T1000 (cell line): ENCODE measurements around the gene FBXW8.

Source experiments
- DNase-seq: peaks from one replicate; lab custom pipeline; 2025; ENCODE audit warnings: mixed read lengths; lab: John Stamatoyannopoulos, UW

Gene FBXW8

GRCh38 chr12:117058442-117059072 lies 147.8 kb downstream of the FBXW8 start:
- DNase-seq: no peak

DNA sequence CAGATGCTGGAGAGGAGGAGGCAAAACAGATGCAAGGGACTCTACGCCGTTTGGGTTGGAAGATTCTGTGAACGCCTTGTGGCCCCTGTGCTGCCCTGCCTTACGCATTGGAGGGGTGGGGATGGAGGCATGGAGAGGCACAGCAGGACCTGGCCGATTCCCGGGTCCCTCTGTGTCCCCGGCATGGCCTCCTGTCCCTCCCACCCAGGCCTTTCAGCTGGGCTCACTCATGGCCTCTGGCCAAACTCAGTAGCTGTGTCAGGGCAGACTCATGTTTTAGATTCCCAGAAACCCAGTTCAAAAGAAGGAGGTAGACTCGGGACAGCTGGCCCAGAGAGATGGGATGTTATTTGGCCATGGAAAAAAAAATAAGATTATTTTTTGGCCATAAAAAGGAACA lies 148.4 kb downstream of the FBXW8 start:
- no peak for DNase-seq

DNA sequence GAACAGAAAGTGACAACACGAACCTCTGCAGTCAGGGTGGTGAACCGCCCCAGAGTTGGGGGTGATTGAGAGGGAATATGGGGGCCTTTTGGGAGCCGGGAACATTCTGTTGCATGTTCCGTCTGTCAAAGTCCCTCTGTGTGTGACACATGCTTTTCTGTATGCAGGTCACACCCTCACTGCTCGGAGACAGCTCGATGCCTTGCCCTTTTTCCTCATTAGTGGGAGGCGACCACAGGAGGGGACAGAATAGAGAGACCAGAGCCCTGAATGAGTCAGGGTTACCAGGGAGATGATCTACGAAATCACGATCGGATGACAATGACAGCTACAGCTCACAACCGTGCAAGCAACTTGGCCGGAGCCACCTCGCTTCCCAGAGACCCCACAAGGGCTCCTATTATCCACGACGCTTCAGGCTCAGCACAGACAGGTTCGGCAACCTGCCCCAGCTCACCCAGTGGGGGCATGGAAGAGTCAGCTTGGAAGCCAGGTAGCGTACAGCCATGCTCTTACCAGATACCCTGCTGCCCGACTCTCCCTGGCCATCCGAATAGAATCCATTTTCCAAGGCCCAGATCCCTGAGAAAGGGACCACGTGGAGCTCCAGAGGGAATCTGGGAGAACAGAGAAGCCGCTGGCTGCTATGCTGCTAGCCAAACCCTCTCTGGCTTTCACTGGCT lies 149.6 kb downstream of the FBXW8 start:
- DNase-seq: no peak

DNA sequence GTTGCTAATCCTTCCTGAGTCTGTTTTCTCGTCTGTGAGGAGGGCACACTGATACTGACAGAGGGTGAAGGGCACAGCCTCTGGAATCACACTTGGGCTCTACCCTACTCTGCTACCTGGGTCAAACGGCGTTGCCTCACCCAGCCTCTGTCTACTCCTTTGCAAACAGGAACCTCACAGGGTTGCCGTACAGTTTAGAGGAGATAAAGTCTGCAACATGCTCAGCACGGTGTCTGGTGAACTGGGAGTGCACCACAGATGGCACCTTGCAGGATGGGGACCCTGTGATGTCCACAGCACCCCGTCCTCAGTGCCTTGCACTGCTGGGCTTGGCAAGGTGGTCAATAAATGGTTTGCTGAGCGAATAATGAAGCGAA lies 150.2 kb downstream of the FBXW8 start:
- no peak for DNase-seq

DNA sequence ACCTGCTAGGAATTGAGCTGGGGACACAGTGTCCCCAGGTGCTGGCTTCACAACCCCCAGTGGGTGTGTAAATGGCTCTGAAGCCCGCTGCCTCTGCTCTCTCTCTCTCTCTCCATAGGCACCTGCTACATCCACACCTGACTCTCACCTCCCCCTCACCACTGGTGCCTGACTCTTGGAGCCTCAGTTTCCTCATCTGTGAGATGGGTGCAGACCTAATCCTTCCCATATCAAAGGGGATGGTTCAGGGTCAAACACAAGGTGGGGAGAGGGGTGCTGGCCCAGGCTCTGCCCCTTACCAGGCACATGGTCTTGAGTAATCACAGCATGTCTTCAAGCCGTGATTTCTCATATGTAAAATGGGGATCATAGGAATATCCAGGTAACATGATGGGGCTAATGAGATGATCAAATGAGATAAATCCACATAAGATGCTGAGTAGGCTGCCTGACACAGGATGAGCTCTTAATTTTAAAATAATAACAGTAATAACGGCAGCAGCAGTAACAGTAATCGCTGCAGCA lies 150.9 kb downstream of the FBXW8 start:
- no peak for DNase-seq

GRCh38 chr12:117063162-117063911 lies 152.6 kb downstream of the FBXW8 start:
- DNase-seq: no peak

DNA sequence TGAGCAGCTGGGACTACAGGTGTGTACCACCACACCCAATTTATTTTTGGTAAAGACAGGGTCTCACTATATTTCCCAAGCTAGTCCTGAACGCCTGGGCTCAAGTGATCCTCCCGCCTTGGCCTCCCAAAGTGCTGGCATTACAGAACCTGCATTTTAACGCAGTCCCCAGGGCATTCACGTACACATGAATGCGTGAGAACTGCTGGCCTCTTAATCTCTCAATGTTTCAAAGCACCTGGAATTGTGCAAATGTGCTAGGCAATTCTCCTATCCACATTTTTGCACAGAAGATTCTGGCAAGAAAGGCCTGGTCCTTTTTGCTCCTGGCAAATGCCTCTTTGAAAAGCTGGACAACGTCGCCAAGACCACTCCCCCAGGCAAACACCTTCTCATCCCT lies 153.3 kb downstream of the FBXW8 start:
- no peak for DNase-seq

DNA sequence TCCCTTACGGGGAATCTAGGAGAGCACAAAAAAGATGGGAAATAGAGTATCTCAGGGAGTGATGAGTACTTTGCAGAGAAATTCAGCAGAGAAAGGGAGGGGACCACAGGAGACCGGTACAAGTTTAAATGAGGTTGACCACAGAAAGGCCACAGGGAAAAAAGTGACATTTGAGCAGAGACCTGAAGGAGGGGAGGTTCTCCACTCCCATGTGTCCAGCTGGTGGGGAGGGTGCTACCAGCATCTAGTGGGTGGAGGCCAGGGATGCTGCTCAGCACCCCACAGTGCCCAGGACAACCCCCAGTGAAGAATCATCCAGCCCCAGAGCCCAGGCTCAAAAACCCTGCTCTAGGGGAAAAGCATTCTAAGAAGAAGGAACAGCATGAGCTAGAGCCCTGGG lies 153.8 kb downstream of the FBXW8 start:
- no peak for DNase-seq

GRCh38 chr12:117067016-117067415 lies 156.3 kb downstream of the FBXW8 start:
- no peak for DNase-seq

- no peak for DNase-seq
Measured at GRCh38 chr12:117067638-117068037, 156.9 kb downstream of the FBXW8 start.

GRCh38 chr12:117068492-117068891 lies 157.7 kb downstream of the FBXW8 start:
- DNase-seq: no peak

DNA sequence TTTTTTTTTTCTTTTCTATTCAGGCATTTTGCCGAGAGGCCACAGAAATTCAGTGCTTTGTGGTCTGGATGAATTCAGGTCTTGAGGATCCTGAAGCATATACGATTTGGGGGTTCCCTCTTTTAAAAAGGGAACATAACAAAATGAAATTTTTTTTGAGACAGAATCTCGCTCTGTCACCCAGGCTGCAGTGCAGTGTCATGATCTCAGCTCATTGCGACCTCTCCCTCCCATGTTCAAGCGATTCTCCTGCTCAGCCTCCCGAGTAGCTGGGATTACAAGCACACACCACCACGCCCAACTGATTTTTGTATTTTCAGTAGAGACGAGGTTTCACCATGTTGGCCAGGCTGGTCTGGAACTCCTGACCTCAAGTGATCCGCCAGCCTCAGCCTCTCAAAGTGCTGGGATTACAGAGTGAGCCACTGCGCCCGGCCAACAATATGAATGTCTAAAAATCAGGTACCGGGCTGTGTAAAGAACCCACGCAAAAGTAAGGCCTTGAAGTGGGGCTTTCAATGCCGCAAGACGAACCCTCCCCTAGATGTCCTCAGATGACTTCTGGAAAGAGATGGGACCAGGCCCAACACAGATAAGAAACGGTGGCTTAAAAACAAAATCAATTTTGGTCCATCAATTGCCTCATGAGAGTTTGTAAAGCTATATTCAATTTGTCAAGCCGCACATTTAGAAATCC lies 158.5 kb downstream of the FBXW8 start:
- no peak for DNase-seq

DNA sequence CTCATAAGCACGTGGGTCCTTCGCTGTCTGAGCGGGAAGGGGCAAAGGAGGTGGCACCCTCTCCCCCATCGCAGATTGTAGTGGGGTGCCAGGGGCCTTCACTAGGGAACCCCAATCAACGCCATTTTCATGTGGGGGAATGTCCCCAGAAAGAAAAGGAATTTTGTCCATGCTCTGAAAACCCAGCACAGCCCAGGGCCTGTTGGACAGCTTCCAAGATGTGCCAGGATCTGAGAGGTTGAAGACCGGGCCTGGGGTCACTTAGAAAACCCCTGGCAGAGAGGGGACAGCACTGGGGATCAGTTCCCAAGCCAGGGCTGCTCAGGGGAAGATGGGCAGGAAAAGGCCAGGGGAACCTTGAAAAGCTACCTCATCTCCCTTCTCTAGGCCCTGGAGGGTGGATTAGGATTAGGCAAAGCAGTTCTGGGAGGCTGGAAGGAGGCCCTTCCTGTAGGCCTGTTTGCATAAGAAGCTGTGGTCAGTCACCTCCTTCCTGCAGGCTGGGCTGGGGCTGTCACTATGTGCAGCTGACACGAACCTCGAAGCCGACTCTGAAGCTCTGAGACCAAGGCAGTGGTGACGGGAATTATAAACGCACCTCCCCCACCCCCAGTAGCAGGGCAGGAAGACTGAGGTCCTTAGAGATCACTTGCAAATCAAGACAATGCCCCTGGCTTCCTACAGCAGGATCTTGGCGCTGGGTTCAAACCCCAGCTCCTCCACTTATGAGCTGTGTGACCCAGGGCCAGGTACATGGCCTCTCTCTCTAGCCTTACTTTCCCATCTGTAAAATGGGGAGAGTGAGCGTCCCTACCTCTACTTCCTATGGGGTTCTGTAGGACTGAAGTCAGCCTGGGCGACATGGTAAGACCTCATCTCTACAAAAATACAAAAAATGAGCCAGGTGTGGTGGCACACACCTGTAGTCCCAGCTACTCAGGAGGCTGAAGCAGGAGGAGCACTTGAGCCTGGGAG lies 159.5 kb downstream of the FBXW8 start:
- DNase-seq: no peak

DNA sequence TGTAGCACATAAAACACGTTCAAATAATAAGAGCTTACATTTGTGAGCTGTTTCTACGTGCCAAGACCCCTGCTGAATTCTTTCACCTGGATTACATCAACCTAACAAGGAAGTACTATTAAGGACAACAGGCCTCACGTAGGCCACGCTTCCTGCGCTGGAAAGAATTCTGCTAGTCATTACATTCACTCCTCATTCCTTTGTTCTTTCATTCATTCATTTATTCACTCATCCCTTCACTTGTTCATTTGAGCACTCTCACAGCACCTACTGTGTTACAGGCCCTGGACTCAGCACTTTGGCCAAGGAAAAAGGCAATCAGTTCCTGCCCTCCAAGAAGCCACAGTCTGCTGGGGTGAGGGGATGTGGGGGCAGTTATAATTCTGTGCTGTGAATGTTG lies 160.3 kb downstream of the FBXW8 start:
- no peak for DNase-seq

DNA sequence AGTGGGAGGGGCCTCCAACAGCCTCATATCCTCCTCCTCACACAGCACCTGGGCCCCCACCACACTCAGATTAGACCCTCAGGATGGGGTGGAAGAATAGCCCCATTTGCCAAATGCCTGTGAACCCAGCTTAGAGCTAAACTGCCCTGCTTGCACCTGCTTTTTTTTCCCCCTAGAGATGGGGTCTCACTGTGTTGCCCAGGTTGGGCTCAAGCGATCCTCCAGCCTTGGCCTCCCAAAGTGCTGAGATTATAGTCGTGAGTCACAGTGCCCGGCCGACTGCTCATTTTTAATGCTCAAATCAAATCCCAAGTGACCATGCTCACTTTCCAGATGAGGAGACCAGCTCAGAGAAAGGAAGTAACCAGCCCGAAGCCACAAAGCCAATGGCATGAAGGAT lies 161.4 kb downstream of the FBXW8 start:
- DNase-seq: no peak

- DNase-seq: no peak
Measured at GRCh38 chr12:117072736-117073490, 162.2 kb downstream of the FBXW8 start.

DNA sequence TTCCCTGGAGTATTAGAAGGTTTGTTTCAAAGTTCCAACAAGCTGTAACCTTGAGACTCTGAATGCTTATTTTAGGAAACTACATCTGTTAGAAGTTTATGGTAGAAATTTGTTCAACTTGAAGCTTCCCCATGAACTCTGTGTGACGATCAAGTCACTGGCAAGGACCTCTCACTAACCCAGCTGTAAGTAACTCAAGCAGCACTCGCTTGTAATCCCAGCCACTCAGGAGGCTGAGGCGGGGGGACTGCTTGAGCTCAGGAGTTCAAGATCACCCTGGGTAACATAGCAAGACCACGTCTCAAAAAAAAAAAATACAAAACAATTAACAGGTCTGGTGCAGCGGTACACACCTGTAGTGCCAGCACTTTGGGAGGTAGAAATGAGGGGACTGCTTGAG lies 162.9 kb downstream of the FBXW8 start:
- no peak for DNase-seq

GRCh38 chr12:117076410-117077372 lies 165.9 kb downstream of the FBXW8 start:
- no peak for DNase-seq

DNA sequence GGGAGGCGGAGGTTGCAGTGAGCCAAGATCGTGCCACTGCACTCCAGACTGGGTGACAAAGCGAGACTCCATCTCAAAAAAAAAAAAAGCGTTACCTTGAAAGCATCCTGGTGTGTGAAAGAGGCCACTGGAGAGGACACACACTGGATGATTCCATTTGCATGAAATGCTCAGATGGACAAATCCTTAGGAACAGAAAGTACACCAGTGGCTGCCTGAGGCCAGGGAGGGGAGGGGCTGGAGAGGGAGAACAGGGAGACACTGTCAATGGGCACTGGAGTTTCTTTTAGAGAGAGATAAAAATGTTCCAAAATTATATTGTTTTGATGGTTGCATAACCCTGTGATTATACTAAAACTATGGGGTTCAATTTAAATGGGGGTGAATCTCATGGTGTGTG lies 168.7 kb downstream of the FBXW8 start:
- no peak for DNase-seq
